BLaER1 treated with 17β-estradiol and CSF1 and Interleukin-3, amounts not matched to agents 10 nM and 100 nM (cell line): ENCODE data around the gene RSPH1.

Experiments used
- H3K27ac ChIP-seq, 11 experiments: shearing (Covaris generic); formaldehyde crosslinking; 2 replicates each; pipeline ENCODE4 v1.8.1; 2022
- H3K27me3 ChIP-seq, 11 experiments: shearing (Covaris generic); formaldehyde crosslinking; 2 replicates each; pipeline ENCODE4 v1.8.1; 2022
- H3K36me3 ChIP-seq, 11 experiments: shearing (Covaris generic); formaldehyde crosslinking; 2 replicates each; pipeline ENCODE4 v1.8.1; 2022
- H3K4me1 ChIP-seq, 10 experiments: shearing (Covaris generic); formaldehyde crosslinking; 2 replicates each; pipeline ENCODE4 v1.8.1; 2022
- H3K4me2 ChIP-seq, 11 experiments: shearing (Covaris generic); formaldehyde crosslinking; 2 replicates each; pipeline ENCODE4 v1.8.1; 2022
- H3K4me3 ChIP-seq, 10 experiments: shearing (Covaris generic); formaldehyde crosslinking; 2 replicates each; pipeline ENCODE4 v1.8.1; 2022
- H3K9ac ChIP-seq, 11 experiments: shearing (Covaris generic); formaldehyde crosslinking; 2 replicates each; pipeline ENCODE4 v1.8.1; 2022
- H3K9me3 ChIP-seq, 11 experiments: shearing (Covaris generic); formaldehyde crosslinking; replicated peaks in 1 of 11; 2 replicates each; pipeline ENCODE4 v1.8.1; 2022
- H4K20me1 ChIP-seq, 11 experiments: shearing (Covaris generic); formaldehyde crosslinking; 2 replicates each; pipeline ENCODE4 v1.8.1; 2022
- Cebpa-rat ChIP-seq, 11 experiments: shearing (Covaris generic); IDR thresholded peaks; 2 replicates each; pipeline ENCODE4 v1.8.1; 2022

Gene RSPH1

DNA sequence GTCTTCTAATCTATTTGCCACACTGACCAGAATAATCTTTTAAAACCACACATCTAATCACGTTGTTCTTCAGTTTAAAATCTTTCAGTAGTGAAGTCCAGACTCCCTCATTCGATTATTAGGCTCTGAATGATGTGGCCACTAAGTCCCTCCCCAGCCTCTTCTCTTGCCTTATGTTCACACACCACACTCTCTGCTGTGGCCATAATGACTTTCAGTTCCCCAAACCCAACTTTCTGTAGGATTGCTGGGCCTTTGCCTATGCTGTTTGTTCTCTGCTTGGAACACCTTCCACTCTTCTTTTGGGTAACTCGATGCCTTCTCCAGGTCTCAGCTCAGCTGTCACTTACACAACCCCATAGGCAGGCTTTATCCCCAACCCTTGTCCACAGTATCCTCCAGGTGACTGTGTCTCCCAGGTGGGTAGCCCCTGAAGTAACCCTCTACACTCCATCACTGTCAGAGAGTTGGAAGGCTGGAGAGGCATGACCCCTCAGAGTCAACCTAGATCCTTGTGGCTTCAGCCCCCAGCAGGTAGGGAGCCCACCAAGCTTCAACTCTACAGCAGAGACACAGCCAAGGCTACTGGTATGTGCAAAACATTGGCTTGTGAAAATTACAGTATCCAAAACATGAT is 9.2 kb upstream of the RSPH1 start:
- H3K9ac ChIP-seq: no peak overlapping the region
- no peaks in the 10 kb centered on the region for H4K20me1 ChIP-seq
- H3K4me3 ChIP-seq: no peak overlapping the region
- TF ChIP-seq Cebpa-rat (IDR thresholded peaks at IDR 0.05): no peak
- peaks cover 21 to 29% (median 24%) of the 10 kb centered on the region in 10 experiments for H3K4me1 ChIP-seq
- 0 out of 22 replicates have a peak, but pooled peaks cover 0 to 3% (median 0%) of the 10 kb centered on the region in 11 experiments for H3K27me3 ChIP-seq
- no peaks in the 10 kb centered on the region for H3K36me3 ChIP-seq
- H3K27ac ChIP-seq: no peak overlapping the region
- H3K4me2 ChIP-seq: peak overlapping the region; percentile 0 to 78 (median 53); a peak in 17 of 22 replicates
- no peaks in the 10 kb centered on the region for H3K9me3 ChIP-seq

DNA sequence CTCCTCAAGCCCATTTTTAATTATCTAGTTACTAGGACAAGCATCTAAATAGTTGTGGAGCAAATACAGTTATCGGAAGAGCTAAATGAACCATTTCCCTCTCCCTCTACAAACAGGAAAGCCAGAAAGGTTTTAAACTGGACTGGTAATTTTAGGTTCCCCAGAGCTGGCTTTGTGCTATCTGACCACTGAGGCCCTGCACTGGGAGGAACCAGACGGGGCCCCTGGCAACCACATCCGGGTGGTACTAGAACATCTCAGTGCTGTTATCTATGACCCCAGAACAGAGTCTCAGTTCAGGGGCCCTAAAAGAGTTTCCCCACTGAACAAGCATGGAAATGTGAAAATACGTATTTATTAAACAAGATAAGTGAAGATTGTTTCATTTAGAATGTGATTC is 7.7 kb upstream of the RSPH1 start:
- Histone ChIP-seq H3K4me2 (peak overlapping the region; percentile 50 to 82 (median 76)), H3K9ac (peak overlapping the region in 2 of 11 experiments; percentile 6 to 7; a peak in 2 of 22 replicates), H3K4me3 (no peak overlapping the region)

DNA sequence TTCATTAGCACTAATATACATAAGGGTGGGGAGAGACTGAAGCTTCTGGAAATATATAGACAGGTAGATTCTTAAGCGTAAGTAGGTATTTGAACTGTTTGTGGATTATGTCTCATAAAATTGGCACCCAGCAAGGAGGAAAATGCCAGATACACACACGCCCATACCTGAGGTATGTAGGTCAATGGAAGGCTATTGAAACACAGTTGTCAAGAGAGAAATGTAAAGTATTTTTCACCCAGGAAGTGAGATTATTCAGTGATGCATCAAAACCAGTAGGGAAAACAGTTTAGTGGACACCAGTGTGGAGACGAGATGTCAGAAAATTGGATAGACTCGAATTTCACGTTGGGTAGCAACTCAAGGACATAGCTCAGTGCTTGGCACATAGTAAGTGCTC is 4.7 kb upstream of the RSPH1 start:
- Histone ChIP-seq H3K36me3 (no peaks in the 10 kb centered on the region), H3K9ac (no peak overlapping the region), H3K4me3 (no peak overlapping the region), H3K27me3 (no peaks in the 10 kb centered on the region), H3K27ac (no peak overlapping the region), H3K4me1 (peaks cover 26 to 36% (median 33%) of the 10 kb centered on the region in 10 experiments), H4K20me1 (no peaks in the 10 kb centered on the region; a peak in 1 of 22 replicates), H3K4me2 (no peak overlapping the region), H3K9me3 (no peaks in the 10 kb centered on the region)
- TF ChIP-seq Cebpa-rat (IDR thresholded peaks at IDR 0.05): no peak

More for the DNA sequence above, 7.7 kb upstream of the RSPH1 start:
- H3K9me3 ChIP-seq: no peaks in the 10 kb centered on the region
- no peak for TF ChIP-seq Cebpa-rat (IDR thresholded peaks at IDR 0.05)
- no peaks in the 10 kb centered on the region for H4K20me1 ChIP-seq
- 0 out of 22 replicates have a peak, but pooled peaks cover 0 to 3% (median 0%) of the 10 kb centered on the region in 11 experiments for H3K27me3 ChIP-seq
- peaks cover 21 to 26% (median 24%) of the 10 kb centered on the region in 10 experiments for H3K4me1 ChIP-seq
- peak overlapping the region in 1 of 11 experiments; percentile 2; a peak in 2 of 22 replicates for H3K27ac ChIP-seq
- H3K36me3 ChIP-seq: no peaks in the 10 kb centered on the region

DNA sequence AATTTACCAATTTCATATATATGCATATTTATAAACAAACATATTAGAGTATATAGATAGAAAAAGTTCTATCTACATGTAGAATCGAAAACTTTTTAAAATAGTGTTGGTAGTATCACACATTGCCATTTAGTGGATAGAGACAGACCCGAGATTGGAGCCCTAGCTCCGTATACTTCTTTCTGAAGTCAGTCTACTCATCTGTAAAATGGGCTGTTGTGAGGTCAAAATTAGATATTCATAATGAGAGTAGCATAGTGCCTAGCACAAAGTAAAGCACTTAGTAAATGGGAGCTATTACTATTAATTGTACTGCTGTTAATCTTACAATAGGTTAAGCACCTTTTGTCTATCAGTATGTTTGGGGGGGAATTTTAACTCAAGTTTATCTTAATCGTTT is 4.2 kb upstream of the RSPH1 start:
- H3K27ac ChIP-seq: no peak overlapping the region
- no peaks in the 10 kb centered on the region for H3K36me3 ChIP-seq
- H3K9me3 ChIP-seq: no peaks in the 10 kb centered on the region
- peaks cover 27 to 38% (median 35%) of the 10 kb centered on the region in 10 experiments for H3K4me1 ChIP-seq
- no peak overlapping the region for H3K9ac ChIP-seq
- H4K20me1 ChIP-seq: peaks cover 0 to 3% (median 0%) of the 10 kb centered on the region in 11 experiments; a peak in 1 of 22 replicates
- no peak overlapping the region for H3K4me2 ChIP-seq
- no peak for TF ChIP-seq Cebpa-rat (IDR thresholded peaks at IDR 0.05)
- no peak overlapping the region for H3K4me3 ChIP-seq
- no peaks in the 10 kb centered on the region for H3K27me3 ChIP-seq

DNA sequence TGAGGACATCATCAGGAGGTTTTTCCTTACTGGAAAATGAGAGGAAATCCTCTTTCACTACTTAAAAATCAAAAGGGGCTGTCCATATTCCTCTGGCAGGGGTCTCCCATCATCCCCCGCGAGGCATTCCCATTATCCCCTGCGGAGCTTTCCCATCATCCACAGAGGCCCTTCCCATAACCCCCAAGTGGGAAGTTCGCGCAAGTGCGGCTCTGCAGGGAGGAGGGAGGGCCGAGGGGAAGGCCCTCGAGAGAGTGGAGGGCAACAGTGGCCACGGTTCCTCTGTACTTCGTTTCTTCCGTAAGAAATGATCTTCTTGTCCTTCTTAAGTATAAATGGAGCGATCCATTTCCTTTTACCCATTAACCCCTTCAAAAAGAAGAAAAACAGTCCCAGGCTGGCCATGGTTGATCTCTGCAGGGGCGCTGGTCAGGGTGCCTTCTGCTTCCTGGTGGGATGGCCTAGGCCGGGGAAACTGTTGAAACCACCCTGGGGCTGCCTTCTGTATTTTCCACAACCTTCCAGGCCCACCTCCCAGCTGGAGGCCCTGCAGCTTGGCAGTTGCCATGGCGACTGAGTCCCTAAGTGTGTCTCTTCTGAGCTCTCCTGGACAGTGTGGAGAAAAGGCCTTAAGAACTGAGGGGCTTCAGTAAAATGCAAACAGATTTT is 3.6 kb upstream of the RSPH1 start:
- no peak overlapping the region for H3K4me2 ChIP-seq
- H3K4me1 ChIP-seq: peaks cover 20 to 32% (median 29%) of the 10 kb centered on the region in 10 experiments
- H3K27ac ChIP-seq: no peak overlapping the region
- no peak for TF ChIP-seq Cebpa-rat (IDR thresholded peaks at IDR 0.05)
- H3K4me3 ChIP-seq: no peak overlapping the region
- H3K36me3 ChIP-seq: no peaks in the 10 kb centered on the region
- peaks cover 0 to 3% (median 0%) of the 10 kb centered on the region in 11 experiments; a peak in 1 of 22 replicates for H4K20me1 ChIP-seq
- H3K27me3 ChIP-seq: no peaks in the 10 kb centered on the region; a peak in 1 of 22 replicates
- H3K9me3 ChIP-seq: no peaks in the 10 kb centered on the region
- no peak overlapping the region for H3K9ac ChIP-seq

DNA sequence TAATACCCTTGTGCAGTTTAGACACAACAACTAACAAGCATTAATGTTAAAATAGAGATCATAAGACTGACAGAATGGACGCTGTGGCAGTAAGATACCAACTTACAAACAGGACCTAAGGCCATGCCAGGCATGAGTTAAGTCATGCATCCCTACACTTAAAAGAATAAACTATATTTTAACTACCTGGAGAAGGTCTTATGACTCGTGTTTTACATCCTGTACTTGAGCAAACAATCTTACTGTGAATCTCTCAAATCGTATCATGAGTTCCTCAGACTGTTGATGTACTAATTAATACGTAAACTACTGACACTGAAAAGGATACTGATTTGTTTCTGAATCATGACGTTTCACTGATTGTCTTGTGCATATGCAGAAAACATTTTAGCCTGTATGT is 2.0 kb upstream of the RSPH1 start:
- no peak overlapping the region for H3K9ac ChIP-seq
- peaks cover 5 to 16% (median 14%) of the 10 kb centered on the region in 10 experiments for H3K4me1 ChIP-seq
- H3K27ac ChIP-seq: no peak overlapping the region
- no peak for TF ChIP-seq Cebpa-rat (IDR thresholded peaks at IDR 0.05)
- no peaks in the 10 kb centered on the region for H3K9me3 ChIP-seq
- no peak overlapping the region for H3K4me3 ChIP-seq
- H3K4me2 ChIP-seq: no peak overlapping the region
- no peaks in the 10 kb centered on the region; a peak in 1 of 22 replicates for H3K27me3 ChIP-seq
- peaks cover 0 to 3% (median 0%) of the 10 kb centered on the region in 11 experiments; a peak in 1 of 22 replicates for H4K20me1 ChIP-seq
- no peaks in the 10 kb centered on the region for H3K36me3 ChIP-seq

DNA sequence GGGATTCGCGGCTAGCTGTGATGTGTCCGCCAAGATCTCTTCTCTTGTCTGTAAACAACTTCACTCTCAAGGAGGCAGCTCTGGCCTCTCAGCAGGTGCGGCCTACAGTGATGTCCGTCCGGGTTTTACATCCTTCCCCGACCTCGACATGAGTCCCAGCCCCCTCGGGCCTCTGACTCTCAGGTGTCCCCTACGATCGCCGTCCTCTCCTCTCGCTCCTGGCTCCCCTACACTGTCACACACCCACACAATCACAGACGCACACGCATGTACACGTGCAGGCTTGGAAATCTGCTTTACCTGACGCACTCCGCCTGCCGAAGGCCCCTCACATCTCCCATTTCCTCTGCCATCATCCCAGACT is 797 bp upstream of the RSPH1 start:
- Histone ChIP-seq H3K9ac (peak overlapping the region; percentile 60 to 82 (median 78)), H3K4me1 (peaks cover 4 to 23% (median 19%) of the 10 kb centered on the region in 10 experiments; a peak in 19 of 20 replicates), H3K4me2 (peak overlapping the region; percentile 85 to 99 (median 93)), H3K27ac (peak overlapping the region; percentile 42 to 74 (median 59); a peak in 21 of 22 replicates), H3K9me3 (no peaks in the 10 kb centered on the region), H4K20me1 (peaks cover 0 to 3% (median 0%) of the 10 kb centered on the region in 11 experiments; a peak in 1 of 22 replicates), H3K4me3 (peak overlapping the region; percentile 62 to 76 (median 65)), H3K27me3 (peaks cover 0 to 5% (median 0%) of the 10 kb centered on the region in 11 experiments; a peak in 1 of 22 replicates), H3K36me3 (no peaks in the 10 kb centered on the region)
- no peak for TF ChIP-seq Cebpa-rat (IDR thresholded peaks at IDR 0.05)

DNA sequence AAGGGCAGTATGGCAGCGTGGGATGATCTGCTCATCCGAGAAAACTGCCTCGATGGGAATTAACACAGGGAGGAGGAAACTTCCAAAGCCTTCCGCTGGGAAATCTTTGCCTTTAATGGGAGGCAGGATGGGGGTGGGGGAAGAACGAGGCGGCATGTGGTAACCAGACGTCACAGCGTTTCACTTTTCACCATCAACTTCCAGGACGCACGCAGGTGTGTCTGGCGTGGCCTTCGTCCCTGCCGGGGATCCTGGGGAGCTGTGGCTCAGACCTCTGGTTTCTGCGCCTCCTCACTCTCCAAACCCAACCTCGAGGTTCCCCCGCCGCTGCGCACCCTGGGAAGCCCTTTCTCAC is 282 bp downstream of the RSPH1 start:
- no peaks in the 10 kb centered on the region for H3K9me3 ChIP-seq
- no peaks in the 10 kb centered on the region for H3K36me3 ChIP-seq
- H4K20me1 ChIP-seq: peaks cover 0 to 3% (median 0%) of the 10 kb centered on the region in 11 experiments; a peak in 1 of 22 replicates
- no peak for TF ChIP-seq Cebpa-rat (IDR thresholded peaks at IDR 0.05)
- H3K4me1 ChIP-seq: peaks cover 4 to 24% (median 19%) of the 10 kb centered on the region in 10 experiments; a peak in 19 of 20 replicates
- H3K9ac ChIP-seq: peak overlapping the region in 9 of 11 experiments; percentile 7 to 66 (median 51); a peak in 12 of 22 replicates
- H3K4me2 ChIP-seq: peak overlapping the region; percentile 85 to 99 (median 93)
- H3K27me3 ChIP-seq: peaks cover 0 to 8% (median 0%) of the 10 kb centered on the region in 11 experiments; a peak in 1 of 22 replicates
- H3K27ac ChIP-seq: peak overlapping the region in 1 of 11 experiments; percentile 72; a peak in 1 of 22 replicates
- peak overlapping the region; percentile 62 to 76 (median 65) for H3K4me3 ChIP-seq

DNA sequence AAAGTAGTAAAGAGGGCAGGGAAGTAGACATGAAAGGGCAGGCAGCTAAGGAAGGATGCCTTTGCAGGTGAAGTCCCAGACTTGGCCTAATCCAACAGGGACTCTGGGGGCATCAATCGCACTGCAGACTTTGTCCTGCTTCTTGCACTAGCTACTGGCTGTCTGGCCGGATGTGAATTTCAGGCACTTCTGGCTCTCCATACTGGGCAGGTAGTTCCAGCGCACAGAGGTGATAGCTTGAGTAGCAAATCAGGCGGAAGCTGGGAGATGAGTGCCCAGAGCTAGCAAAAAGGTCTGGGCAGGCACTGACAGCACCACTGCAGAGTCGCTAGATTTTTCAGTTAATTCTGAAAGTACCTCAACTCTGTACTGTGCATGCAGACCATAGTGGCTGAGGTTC is 997 bp downstream of the RSPH1 start:
- H3K4me2 ChIP-seq: peak overlapping the region in 3 of 11 experiments; percentile 92 to 99 (median 97); a peak in 3 of 22 replicates
- H3K4me1 ChIP-seq: peaks cover 4 to 24% (median 19%) of the 10 kb centered on the region in 10 experiments; a peak in 19 of 20 replicates
- H3K9me3 ChIP-seq: no peaks in the 10 kb centered on the region
- no peak for TF ChIP-seq Cebpa-rat (IDR thresholded peaks at IDR 0.05)
- H3K36me3 ChIP-seq: no peaks in the 10 kb centered on the region
- H3K27ac ChIP-seq: no peak overlapping the region
- H4K20me1 ChIP-seq: peaks cover 0 to 3% (median 0%) of the 10 kb centered on the region in 11 experiments; a peak in 1 of 22 replicates
- peak overlapping the region in 1 of 10 experiments; percentile 63; a peak in 1 of 20 replicates for H3K4me3 ChIP-seq
- H3K27me3 ChIP-seq: peaks cover 0 to 8% (median 0%) of the 10 kb centered on the region in 11 experiments; a peak in 1 of 22 replicates
- no peak overlapping the region for H3K9ac ChIP-seq
